ENCODE data around the gene KCNT1. TPM values are rescaled to one million over a fixed set of nuclear protein-coding genes. Genes with fewer than 3 reads are reported as not detected.

Gene KCNT1
- total and polyA plus RNA-seq, 2 donors (not counting 3 experiments of a cell fraction or from before 2014, with no cell fraction given) = not detected

DNA sequence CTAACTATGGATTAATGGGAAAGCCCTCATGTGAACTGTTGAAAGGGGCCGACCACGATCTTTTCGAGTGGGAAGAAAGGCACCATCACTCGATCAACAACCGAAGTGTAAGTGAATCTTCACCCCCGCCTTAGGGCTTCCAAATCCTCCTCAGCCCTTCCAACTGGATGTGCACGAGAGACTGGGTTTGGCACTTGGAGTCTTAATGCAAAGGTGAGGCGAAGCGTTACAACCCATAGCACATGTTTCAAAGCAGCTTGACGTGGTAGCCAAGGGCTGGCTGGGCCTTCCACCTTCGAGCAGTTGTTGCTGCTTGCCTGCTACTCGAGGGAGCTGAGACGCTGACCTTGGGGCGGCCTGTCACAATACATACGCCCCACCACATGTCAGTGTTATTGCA, 44.6 kb upstream of the KCNT1 start:
- no TSS peak for BruUV-seq (replicated peaks)

More for the DNA sequence above, 44.6 kb upstream of the KCNT1 start:
- Histone ChIP-seq H3K27me3 (ENCODE audit: control insufficient read depth in 2 of 2, insufficient read depth in 2 of 2, low read length in 2 of 2) (no peaks in the 10 kb centered on the region), H3K9ac (replicated peaks; ENCODE audit: extremely low read depth, insufficient read depth, low read length) (no peak overlapping the region), H3K9me3 (replicated peaks; ENCODE audit: control insufficient read depth, insufficient read depth, low read length) (no peaks in the 10 kb centered on the region), H2AFZ (ENCODE audit: low read depth, low read length) (no peak overlapping the region), H4K20me1 (replicated peaks; ENCODE audit: control insufficient read depth, extremely low read depth, insufficient read depth, low read length) (no peaks in the 10 kb centered on the region), H3K79me2 (ENCODE audit: control insufficient read depth, insufficient read depth, low read length) (no peaks in the 10 kb centered on the region), H3K27ac (ENCODE audit: insufficient read depth, low read depth, low read length) (no peak overlapping the region), H3K4me1 (ENCODE audit: control insufficient read depth, extremely low read depth, insufficient read depth, low read length) (no peaks in the 10 kb centered on the region), H3K4me3 (replicated peaks in 1 of 3; ENCODE audit: insufficient read depth in 1 of 3, low read depth in 1 of 3, low read length in 3 of 3) (no peak overlapping the region), H3K9me1 (replicated peaks; ENCODE audit: control insufficient read depth, extremely low read depth, insufficient read depth, low read length) (no peaks in the 10 kb centered on the region), H3K36me3 (ENCODE audit: control insufficient read depth in 2 of 2, extremely low read depth in 1 of 2, insufficient read depth in 2 of 2, low read length in 2 of 2) (no peaks in the 10 kb centered on the region), H3K4me2 (ENCODE audit: insufficient read depth, low read length) (no peak overlapping the region)
- ChIA-PET CTCF (no interaction called here), POLR2A (no interaction called here)
- FAIRE-seq (no peak), DNase-seq (ENCODE audit: low read depth, low spot score) (no peak)
- intact Hi-C loops (cut with micrococcal nuclease) = no loop called here
- no peak for TF ChIP-seq POLR2A (IDR thresholded peaks at IDR 0.05; ENCODE audit: low read depth, low read length)
- TF ChIP-seq FOS (IDR thresholded peaks at IDR 0.05; ENCODE audit: borderline replicate concordance, insufficient read depth, low read length) = no peak
- TF ChIP-seq, protein P1, sequence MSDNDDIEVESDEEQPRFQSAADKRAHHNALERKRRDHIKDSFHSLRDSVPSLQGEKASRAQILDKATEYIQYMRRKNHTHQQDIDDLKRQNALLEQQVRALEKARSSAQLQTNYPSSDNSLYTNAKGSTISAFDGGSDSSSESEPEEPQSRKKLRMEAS (IDR thresholded peaks at IDR 0.05; ENCODE audit: insufficient read depth, insufficient read length) = no peak
- no peak for TF ChIP-seq EZH2 (IDR thresholded peaks at IDR 0.05; ENCODE audit: borderline replicate concordance, low read depth, low read length, severe bottlenecking)
- TF ChIP-seq POLR2AphosphoS5 (IDR thresholded peaks at IDR 0.05; ENCODE audit: insufficient read depth, low read depth, low read length) = no peak
- no peak for TF ChIP-seq GATA2 (IDR thresholded peaks at IDR 0.05; ENCODE audit: insufficient read depth, insufficient read length, low read depth, low read length)
- no peak for TF ChIP-seq MYC (IDR thresholded peaks at IDR 0.05; ENCODE audit: low read depth, low read length)
- TF ChIP-seq, protein P2, sequence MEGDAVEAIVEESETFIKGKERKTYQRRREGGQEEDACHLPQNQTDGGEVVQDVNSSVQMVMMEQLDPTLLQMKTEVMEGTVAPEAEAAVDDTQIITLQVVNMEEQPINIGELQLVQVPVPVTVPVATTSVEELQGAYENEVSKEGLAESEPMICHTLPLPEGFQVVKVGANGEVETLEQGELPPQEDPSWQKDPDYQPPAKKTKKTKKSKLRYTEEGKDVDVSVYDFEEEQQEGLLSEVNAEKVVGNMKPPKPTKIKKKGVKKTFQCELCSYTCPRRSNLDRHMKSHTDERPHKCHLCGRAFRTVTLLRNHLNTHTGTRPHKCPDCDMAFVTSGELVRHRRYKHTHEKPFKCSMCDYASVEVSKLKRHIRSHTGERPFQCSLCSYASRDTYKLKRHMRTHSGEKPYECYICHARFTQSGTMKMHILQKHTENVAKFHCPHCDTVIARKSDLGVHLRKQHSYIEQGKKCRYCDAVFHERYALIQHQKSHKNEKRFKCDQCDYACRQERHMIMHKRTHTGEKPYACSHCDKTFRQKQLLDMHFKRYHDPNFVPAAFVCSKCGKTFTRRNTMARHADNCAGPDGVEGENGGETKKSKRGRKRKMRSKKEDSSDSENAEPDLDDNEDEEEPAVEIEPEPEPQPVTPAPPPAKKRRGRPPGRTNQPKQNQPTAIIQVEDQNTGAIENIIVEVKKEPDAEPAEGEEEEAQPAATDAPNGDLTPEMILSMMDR (IDR thresholded peaks at IDR 0.05; ENCODE audit: extremely low read depth in 1 of 2, insufficient read depth in 1 of 2, low read depth in 1 of 2, low read length in 2 of 2) = no peak
- TF ChIP-seq JUN (IDR thresholded peaks at IDR 0.05; ENCODE audit: borderline replicate concordance, insufficient read depth, insufficient read length, low read depth) = no peak
- dilution Hi-C loops (cut with MboI; ENCODE audit: extremely low pct_ligation_motif_present, low sequenced_read_pairs) = no loop called here
